ENCODE measurements around the gene HDAC10.
A peak's percentile ranks its signal among the peaks of the same experiment; 100 is the strongest.

HDAC10 gene

GRCh38 chr22:50269970-50270665, 19.1 kb upstream of the HDAC10 start, which contains the start of gene MAPK11:
Gene MAPK11 (minus strand): TSS chr22:50270380. CDS start chr22:50270292, 88 bp downstream.
- peak; percentile 67 for DNase-seq (ENCODE audit: low read depth)

DNA sequence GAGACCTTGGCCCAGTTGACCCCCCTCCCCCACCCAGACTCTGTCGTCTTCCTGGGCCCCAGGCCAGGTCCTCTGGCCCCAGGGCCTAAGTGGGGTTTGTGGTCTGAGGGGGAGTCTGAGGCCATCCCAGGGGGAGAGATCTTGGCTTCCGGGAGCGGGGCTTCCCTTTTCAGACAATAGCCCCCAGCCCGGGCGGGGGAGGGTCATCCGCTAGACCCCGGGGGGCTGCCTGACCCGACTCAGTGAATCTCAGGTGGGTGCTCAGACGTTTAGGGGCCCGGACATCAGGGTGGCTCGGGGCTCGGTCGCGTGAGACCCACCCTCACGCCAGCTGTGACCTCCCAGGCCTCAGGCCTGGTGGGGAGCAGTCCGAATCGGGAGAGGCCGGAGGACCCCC, 18.5 kb upstream of the HDAC10 start:
- DNase-seq (ENCODE audit: low read depth): no peak

GRCh38 chr22:50268655-50269113, 17.6 kb upstream of the HDAC10 start:
- DNase-seq (ENCODE audit: low read depth): no peak

GRCh38 chr22:50267591-50268390, 16.7 kb upstream of the HDAC10 start:
- peak; percentile 35 for DNase-seq (ENCODE audit: low read depth)

DNA sequence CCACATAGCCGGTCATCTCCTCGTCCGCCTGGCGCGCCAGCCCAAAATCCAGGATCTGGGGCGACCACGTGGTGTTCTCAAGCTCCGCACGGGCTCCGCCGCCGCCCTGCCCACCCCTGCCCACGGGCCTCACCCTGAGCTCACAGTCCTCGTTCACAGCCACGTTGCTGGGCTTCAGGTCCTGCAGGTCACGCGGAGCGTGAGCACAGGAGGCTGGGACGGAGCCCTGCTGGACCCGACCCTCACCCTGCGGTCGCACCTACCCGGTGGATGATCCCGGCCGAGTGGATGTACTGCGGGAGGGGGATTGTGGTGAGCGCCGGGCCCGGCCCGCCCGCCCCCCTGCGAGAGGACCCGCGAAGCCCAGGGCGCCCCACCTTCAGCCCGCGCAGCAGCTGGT, 15.9 kb upstream of the HDAC10 start:
- no peak for DNase-seq (ENCODE audit: low read depth)

DNA sequence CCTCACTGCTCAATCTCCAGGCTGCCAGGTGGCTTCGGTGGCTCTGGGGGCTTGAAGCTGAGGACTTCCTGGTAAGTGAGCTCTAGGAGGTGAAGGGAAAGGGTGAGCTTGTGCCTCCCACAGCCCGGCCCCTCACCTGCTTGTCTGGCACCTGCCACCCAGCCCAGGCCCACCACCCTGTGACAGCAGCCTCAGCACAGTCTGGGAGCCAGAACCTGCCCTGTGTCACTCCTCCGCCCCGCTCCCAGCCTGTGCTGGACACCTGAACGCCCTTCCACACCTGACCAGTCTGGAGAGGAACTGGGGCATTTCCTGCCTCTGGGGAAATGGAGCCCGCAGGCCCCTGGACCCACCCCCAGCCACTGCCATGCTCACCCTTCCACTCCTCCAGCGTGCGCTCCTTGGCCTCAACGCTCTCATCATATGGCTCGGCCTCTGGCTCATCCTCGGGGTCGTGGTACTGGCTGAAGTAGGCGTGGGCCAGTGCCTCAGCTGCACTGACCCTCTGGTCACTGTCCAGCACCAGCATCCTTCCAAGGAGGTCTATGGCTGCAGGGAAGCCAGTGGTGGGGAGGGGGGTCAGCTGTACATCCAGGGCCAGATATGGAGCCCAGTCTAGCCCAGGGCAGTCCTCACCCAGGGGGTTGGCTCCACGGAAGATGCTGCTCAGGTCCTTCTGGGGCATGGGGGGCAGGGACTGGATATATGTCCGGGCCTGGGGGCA, 14.0 kb upstream of the HDAC10 start:
- no peak for DNase-seq (ENCODE audit: low read depth)

GRCh38 chr22:50264104-50264745, 13.2 kb upstream of the HDAC10 start:
- no peak for DNase-seq (ENCODE audit: low read depth)

DNA sequence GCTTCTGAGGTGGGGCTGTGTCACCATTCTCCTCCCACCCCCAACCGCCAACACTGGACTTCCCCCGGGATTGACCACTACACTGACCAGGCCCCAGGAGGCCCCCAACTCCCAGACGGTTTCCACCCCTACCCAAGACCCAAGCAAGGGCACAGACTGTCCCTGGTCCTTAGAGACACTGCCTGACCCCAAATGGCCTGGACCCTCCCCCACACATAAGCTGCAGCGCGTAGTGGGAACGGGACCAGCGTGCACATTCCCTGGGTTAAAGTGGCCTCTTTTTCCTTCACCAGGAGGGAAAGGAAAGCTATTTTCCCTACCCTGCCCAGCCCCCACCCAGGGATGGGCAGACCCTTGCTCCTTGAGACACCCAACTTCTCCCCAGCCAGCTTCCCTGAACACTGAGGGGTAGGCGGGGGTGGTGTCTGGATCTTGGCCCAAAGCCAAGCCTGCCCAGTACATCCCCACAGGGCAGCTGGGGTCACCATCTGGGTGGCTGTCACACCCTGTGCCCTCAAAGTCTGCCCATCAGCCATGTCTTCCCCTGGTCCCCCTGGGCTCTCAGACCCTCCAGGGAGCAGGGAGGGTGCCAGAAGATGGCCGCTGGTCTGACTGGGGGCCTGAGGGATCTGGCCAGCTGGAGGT, 12.0 kb upstream of the HDAC10 start:
- DNase-seq (ENCODE audit: low read depth): no peak

- no peak for DNase-seq (ENCODE audit: low read depth)
Observed at GRCh38 chr22:50262460-50262911, 11.4 kb upstream of the HDAC10 start.

DNA sequence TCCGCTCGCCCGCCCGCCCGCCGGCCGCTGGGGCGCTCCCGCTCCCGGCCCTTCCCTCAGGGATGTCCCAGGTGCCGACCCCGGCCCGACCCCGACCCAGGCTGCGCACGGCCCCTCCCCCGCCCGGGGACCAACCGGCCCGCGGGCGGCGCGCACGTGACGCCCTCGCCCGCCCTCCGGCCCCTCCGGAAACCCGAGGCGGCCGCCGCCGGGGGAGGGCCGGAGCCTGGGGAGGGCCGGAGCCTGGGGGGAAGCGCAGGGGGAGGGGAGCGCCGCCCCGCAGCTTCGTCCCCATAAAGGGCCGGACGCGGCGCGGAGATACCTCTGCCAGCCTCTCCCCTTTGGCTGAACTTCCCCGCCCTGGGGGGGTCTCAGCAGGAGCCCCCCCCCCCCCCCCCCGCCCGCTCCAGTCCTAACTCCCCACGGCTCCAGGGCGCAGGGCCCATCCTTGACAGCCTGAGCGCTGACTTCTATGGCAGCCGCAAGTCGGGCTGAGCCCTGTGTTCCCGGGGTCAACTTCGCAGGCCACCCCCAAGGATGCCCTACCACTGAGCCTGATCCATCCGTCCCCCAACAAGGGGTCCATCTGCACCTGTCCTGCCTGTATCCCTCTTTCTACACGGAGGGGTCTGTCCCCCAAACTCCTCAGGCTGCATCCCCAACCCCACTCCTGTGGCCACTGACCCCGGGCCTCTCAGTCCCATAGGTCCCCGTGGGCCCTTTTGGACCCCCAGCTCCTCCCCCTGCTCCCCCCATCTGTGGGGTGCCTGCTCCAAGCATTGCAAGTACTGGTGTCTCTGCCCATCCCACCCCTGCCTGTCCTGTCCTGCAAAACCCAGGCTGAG, 10.8 kb upstream of the HDAC10 start, which contains the start of gene MAPK12:
Gene MAPK12 (minus strand): TSS at position 69 of the 845 bp plus-strand sequence. CDS start 174 bp downstream, outside the sequence.
- DNase-seq (ENCODE audit: low read depth): no peak

DNA sequence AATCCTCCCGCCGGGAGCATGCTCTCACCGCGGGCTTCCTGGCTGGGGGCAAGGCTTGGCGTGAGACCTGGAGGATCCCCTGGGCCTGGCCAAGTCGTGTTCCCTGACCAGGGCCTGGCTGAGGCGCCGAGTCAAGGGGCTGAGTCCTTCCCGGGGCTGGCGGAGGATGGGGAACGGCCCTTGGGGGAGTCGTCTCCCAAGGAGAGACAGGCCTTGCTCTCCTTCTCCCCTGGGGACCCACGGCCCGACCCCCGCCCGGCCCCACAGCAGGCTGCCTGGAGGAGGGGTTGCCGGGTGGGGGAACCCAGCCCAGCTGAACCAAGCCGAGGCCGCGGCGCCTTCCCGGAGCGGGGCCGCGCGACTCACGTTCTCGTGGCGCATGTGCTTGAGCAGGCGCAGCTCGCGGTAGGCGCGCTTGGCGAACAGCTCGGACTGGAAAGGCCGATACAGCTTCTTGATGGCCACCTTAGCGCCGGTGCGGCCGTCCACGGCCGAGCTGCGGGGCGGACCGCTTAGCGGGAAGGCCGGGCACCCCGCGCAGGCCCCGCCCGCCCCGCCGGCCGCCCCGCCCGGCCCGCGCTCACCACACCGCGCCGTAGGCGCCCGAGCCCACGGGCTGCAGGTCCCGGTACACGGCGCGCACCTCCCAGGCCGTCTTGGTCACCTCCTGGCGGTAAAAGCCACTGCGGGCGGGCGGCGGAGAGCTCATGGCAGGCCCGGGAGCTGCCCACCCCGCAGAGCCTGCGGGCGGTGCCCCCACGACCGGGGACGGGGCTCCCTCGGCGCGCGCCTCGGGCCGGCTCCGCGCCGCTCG, 9.9 kb upstream of the HDAC10 start:
- no peak for DNase-seq (ENCODE audit: low read depth)

- DNase-seq (ENCODE audit: low read depth): no peak
Observed at GRCh38 chr22:50260434-50260800, 9.4 kb upstream of the HDAC10 start.

DNA sequence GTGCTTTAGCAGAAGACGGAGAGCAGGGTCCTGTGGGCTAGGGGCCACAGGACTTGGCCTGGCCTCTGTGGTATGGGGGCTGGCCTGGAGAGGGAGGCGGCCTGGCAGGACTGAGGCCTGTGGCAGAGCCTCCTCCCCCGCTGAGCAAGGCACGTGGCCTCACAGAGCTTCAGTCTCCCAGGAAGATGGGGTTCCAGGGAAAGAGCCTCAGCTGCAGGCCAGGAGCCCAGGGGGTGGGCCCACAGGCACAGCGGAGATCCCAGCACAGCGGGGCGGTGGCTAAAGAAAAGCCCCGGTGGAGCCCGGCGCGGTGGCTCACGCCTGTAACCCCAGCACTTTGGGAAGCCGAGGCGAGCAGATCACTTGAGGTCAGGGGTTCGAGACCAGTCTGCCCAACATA, 8.2 kb upstream of the HDAC10 start:
- no peak for DNase-seq (ENCODE audit: low read depth)

DNA sequence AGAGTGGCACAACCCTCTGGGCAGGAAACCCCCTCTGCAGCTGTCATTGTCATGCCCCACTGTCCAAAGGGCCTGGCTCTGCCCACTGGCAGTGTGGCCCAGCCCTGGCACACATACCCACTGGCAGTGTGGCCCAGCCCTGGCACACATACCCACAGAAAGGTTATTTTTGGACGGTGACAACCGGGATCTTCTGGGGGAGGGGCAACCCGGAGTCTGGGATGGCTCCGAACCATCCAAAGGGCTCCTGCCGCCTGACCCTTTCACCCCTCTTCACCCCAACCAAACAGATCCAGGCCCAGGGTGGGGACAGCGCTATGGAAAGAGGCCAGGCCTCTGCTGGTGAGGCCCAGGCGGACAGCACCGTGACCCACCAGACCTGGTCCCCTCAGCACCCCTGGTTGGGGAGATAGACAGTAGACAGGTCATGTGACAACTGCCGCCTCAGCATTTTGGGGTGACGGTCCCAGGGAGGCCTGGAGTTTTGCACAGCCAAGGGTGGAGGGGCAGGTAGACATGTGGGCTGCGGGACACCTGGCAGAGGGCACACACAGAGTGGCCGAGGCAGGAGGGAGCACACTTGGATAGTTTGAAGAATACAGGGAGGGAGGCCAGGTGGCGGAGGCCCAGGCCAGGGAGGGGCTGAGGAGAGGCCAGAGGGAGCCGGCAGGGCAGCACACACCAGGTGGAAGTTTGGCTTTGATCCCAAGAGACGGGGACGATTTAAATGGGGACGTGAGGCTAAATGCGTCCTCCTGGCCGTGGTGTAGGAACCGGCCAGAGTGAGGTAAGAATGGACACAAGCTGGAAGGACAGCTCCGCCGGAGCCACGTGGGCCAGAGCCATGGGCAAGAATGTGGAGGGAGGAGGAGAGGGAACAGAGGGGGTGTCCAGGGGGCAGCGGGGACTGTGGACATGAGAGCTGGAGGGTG, 7.6 kb upstream of the HDAC10 start:
- DNase-seq (ENCODE audit: low read depth): no peak

DNA sequence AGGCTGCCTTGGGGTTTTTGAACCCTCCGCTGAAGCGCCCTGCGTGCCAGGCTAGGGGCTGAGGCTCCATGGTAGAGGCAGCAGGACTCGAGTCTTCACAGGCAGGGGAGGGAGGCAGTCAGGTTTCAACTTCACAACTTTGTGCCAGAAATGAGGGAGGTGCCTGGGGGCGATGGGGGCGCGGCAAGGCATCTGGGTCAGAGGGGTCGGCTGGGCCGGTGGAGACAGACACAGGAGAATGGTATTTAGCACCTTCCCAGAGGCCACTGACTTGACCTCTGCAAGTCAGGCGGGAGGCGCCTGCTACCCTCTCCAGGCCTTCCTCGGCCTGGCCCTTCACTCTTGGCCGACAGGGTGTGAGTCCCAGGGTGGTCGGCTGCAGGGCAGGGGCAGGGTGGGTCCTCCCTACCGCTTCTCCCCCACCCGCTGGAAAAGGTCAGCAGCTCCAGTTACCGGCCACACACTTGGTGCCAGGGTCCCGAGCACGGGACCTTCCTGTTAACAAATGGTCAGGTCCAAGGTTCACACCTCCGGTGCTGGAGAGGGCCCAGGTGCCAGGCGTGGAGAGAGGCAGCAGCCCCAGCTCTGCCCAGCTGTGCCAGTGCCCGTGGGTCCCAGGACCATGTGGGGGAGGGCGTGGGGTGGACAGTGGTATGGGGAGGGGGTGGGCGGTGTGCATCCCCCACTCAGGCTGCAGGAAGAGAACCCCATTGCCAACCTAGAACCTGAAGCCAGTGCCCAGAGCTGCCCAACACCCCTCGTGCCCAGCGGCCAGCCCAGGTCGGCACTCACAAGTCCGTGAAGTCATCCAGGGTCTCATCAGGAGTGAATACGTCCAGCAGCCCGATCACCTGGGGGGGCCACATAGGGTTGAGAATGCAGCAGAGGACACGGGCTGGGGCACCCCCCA, 6.6 kb upstream of the HDAC10 start:
- DNase-seq (ENCODE audit: low read depth): no peak

DNA sequence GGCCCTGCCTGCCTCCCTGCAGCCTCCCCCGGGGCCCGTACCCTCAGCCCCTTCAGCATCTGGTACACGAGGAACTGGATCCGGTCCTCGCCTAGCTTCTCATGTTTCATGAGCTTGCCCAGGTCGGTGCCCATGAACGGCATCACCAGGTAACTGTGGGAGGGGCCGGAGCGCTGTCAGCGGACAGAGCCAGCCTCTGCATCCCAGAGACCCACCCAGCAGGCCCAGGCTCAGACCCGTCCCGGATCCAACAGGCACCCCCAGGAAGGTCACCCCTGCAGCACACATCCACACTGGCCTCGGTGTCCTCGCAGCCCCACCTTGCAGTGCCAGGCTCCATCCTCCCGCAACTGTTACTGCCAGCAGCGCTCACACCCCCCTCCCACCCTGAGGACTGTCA, 6.0 kb upstream of the HDAC10 start:
- no peak for DNase-seq (ENCODE audit: low read depth)

- DNase-seq (ENCODE audit: low read depth): no peak
Observed at GRCh38 chr22:50256258-50256862, 5.3 kb upstream of the HDAC10 start.
